Neutrophil (primary cell): ENCODE measurements around the gene COQ2.

Source experiments
- H3K27ac ChIP-seq: fragments of 200-600 bp; sonication (generic); 2 replicates; pipeline ENCODE4 v1.5.1; 2016; ENCODE audit warnings: mild to moderate bottlenecking, moderate library complexity
- H3K27me3 ChIP-seq: fragments of 200-600 bp; sonication (generic); 2 replicates; pipeline ENCODE4 v1.6.0; 2016; ENCODE audit warnings: mild to moderate bottlenecking
- H3K36me3 ChIP-seq: fragments of 200-600 bp; sonication (generic); 2 replicates; pipeline ENCODE4 v1.5.1; 2017
- H3K4me1 ChIP-seq, 2 experiments: fragments of 200-600 bp in 1 of 2; sonication (generic) in 1 of 2; 1 replicate in 1 of 2; 2 replicates in 1 of 2; pipeline versions ENCODE4 v1.5.1 to v1.6.1; 2013 to 2016; ENCODE audit warnings: low read depth in 1 of 2, low read length in 1 of 2, mild to moderate bottlenecking in 1 of 2, moderate library complexity in 1 of 2; ENCODE audit not compliant: control insufficient read depth in 1 of 2, insufficient read depth in 1 of 2
- H3K4me3 ChIP-seq, 2 experiments: fragments of 200-600 bp in 1 of 2; sonication (generic) in 1 of 2; 1 replicate in 1 of 2; 2 replicates in 1 of 2; pipeline ENCODE4 v1.5.1; 2013 to 2016; ENCODE audit warnings: low read depth in 1 of 2, low read length in 1 of 2, mild to moderate bottlenecking in 1 of 2, moderate library complexity in 1 of 2
- H3K9me3 ChIP-seq: fragments of 200-600 bp; sonication (generic); 2 replicates; pipeline ENCODE4 v1.5.1; 2016
- TF ChIP-seq, protein P1 (sequence below): fragments of 200-600 bp; sonication (generic); IDR thresholded peaks from 2 replicates; pipeline ENCODE4 v1.5.1; 2016; ENCODE audit warnings: antibody characterized with exemption

COQ2 gene

DNA sequence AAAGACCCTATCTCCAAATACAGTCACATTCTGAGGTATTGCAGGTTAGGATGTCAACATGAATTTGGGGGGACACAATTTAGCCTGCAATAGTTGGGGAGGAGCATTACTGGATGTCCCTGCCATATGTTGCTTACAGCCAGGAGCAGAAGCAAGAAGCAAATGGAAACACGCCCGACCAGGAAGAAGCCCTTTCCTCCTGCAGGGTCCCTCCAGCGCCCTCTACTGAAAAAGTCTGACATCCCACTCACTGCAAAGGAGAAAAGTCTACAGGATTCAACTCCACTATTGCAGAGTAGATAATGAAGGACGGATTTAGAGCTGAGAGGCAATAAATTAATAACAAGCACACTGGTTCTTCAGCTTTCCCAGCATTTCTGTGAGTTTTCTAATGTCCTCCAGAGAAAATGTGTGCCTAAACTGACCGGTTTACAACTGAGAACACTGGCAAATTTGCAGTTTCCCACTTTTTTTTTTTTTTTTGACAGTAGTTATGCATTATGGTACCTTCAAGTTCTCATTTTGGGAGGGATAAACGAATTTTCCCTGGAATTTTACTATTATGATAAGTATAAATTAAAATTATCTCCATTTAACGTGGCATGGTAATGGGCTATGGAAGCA is 31.7 kb downstream of the COQ2 start:
- Histone ChIP-seq H3K27me3 (no peaks in the 10 kb centered on the region), H3K4me1 (peaks cover 37 to 40% of the 10 kb centered on the region in 2 experiments), H3K36me3 (no peaks in the 10 kb centered on the region), H3K27ac (peak overlapping the region; percentile 43), H3K9me3 (no peaks in the 10 kb centered on the region), H3K4me3 (no peak overlapping the region)
- TF ChIP-seq, protein P1, sequence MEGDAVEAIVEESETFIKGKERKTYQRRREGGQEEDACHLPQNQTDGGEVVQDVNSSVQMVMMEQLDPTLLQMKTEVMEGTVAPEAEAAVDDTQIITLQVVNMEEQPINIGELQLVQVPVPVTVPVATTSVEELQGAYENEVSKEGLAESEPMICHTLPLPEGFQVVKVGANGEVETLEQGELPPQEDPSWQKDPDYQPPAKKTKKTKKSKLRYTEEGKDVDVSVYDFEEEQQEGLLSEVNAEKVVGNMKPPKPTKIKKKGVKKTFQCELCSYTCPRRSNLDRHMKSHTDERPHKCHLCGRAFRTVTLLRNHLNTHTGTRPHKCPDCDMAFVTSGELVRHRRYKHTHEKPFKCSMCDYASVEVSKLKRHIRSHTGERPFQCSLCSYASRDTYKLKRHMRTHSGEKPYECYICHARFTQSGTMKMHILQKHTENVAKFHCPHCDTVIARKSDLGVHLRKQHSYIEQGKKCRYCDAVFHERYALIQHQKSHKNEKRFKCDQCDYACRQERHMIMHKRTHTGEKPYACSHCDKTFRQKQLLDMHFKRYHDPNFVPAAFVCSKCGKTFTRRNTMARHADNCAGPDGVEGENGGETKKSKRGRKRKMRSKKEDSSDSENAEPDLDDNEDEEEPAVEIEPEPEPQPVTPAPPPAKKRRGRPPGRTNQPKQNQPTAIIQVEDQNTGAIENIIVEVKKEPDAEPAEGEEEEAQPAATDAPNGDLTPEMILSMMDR = peak; percentile 78

DNA sequence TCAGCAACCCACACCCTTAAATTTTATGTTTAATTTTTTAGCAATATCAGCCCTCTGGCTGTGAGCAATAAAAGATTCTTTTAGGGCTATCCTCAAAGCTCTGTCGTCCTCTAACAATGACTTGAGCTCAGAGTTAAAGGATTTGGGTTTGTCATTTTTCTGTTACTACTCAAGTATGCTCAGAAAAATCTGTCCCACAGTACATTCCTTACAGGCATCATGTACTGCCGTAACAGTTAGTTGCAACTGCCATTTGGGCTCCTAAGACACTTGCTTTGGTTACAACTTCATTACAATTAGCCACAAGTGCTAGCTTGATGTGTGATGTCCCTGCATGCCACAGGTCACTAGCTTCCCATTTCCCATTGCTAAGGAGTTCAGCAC is 33.2 kb downstream of the COQ2 start:
- TF ChIP-seq, protein P1 = no peak
- H3K4me3 ChIP-seq = no peak overlapping the region
- no peaks in the 10 kb centered on the region for H3K9me3 ChIP-seq
- H3K27ac ChIP-seq = peak overlapping the region; percentile 43
- H3K4me1 ChIP-seq = peaks cover 36 to 37% of the 10 kb centered on the region in 2 experiments
- H3K36me3 ChIP-seq = no peaks in the 10 kb centered on the region
- no peaks in the 10 kb centered on the region for H3K27me3 ChIP-seq

DNA sequence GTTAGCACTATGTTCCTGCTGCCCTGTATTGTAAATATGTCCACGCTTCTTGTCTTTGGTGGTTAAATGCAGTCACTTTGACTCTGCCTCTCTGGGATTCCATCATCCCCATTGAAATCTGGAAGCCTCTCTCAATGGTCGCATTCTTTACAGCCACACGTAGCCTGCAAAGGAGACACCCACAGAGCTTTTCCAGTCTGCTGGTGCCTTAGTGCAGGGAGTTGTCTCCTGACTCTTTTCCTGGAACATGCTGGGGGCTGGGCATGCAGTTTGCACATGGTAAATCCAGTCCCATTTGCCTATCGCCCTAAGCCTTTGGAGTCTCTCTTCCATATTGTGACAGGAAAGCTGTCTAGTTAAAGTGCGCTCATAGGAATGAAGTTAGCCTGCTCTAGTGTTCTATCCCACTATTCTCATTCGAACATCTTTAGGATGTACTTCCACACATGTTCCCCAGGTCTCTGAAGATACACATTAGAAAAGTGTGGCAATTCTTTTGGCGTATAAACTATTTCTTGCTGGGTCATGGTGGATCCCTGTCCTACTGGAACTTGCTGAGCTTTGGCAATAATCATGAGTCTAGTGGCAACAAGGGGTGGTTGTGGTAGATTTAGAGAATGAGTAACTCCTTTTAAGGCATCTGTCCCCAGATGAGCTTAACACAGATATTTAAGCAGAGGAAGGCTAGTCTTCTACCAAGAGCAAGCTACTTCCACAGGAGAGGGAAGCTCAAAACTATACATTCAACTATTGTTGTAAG is 33.7 kb downstream of the COQ2 start:
- TF ChIP-seq, protein P1 = no peak
- Histone ChIP-seq H3K9me3 (no peaks in the 10 kb centered on the region), H3K27me3 (no peaks in the 10 kb centered on the region), H3K36me3 (no peaks in the 10 kb centered on the region), H3K4me3 (no peak overlapping the region), H3K4me1 (peaks cover 31 to 32% of the 10 kb centered on the region in 2 experiments), H3K27ac (peak overlapping the region; percentile 43)

- H3K27me3 ChIP-seq = no peaks in the 10 kb centered on the region
- TF ChIP-seq, protein P1 = no peak
- H3K36me3 ChIP-seq = no peaks in the 10 kb centered on the region
- H3K4me1 ChIP-seq = peaks cover 26 to 28% of the 10 kb centered on the region in 2 experiments
- no peak overlapping the region for H3K27ac ChIP-seq
- H3K9me3 ChIP-seq = no peaks in the 10 kb centered on the region
- no peak overlapping the region for H3K4me3 ChIP-seq
Observed at GRCh38 chr4:83248486-83248885, 36.1 kb downstream of the COQ2 start.

- H3K36me3 ChIP-seq = no peaks in the 10 kb centered on the region
- H3K9me3 ChIP-seq = no peaks in the 10 kb centered on the region
- H3K4me1 ChIP-seq = peaks cover 18 to 21% of the 10 kb centered on the region in 2 experiments
- H3K27ac ChIP-seq = no peak overlapping the region
- no peak overlapping the region for H3K4me3 ChIP-seq
- TF ChIP-seq, protein P1 = no peak
- no peaks in the 10 kb centered on the region for H3K27me3 ChIP-seq
Observed at GRCh38 chr4:83247415-83248357, 36.9 kb downstream of the COQ2 start.
